ENCODE results near the gene ACBD4.

- no peak; the same call in 1 of the 2 replicates for TF ChIP-seq CTCF (IDR thresholded peaks at IDR 0.05)
- TF ChIP-seq POLR2AphosphoS5 (IDR thresholded peaks at IDR 0.05; ENCODE audit: low read depth, low read length) = no peak
- 0 out of 2 replicates have a peak, but pooled peaks have one; percentile 10 for TF ChIP-seq NFIC (IDR thresholded peaks at IDR 0.05; ENCODE audit: borderline replicate concordance)
- no peak for TF ChIP-seq REST (IDR thresholded peaks at IDR 0.05; ENCODE audit: low read depth, low read length)
- no peak for TF ChIP-seq USF2 (IDR thresholded peaks at IDR 0.05; ENCODE audit: borderline replicate concordance, low read depth, low read length)
- TF ChIP-seq RXRA (IDR thresholded peaks at IDR 0.05; ENCODE audit: borderline replicate concordance, low read depth) = no peak
- TF ChIP-seq EZH2phosphoT487 (IDR thresholded peaks at IDR 0.05; ENCODE audit: borderline replicate concordance, low read depth) = no peak
- no peak for TF ChIP-seq JUND (IDR thresholded peaks at IDR 0.05)
- TF ChIP-seq SMC3 (IDR thresholded peaks at IDR 0.05; ENCODE audit: low read depth, low read length) = no peak; the same call in none of the 2 replicates
Measured at GRCh38 chr17:45108595-45109521, 26.6 kb upstream of the ACBD4 start.

Measured in SK-N-SH (cell line).